Measurements from ENCODE around the gene GJA3. TPM values are rescaled to one million over a fixed set of nuclear protein-coding genes. Genes with fewer than 3 reads are reported as not detected.

Gene GJA3
- total RNA-seq, 2 donors from 2014 or later = 0.59 to 5.2 TPM

GRCh38 chr13:20101467-20102316, 59.2 kb downstream of the GJA3 start:
- no peaks in the 10 kb centered on the region for H3K27me3 ChIP-seq (replicated peaks; ENCODE audit: insufficient read depth)
- no peak for DNase-seq (ENCODE audit: low spot score)
- WGBS = 45% methylated on average over 8 of the region's 8 CpGs
- intact Hi-C loops (cut with DNase I) = no loop called here
- no peaks in the 10 kb centered on the region for H3K4me1 ChIP-seq (replicated peaks)
- TF ChIP-seq POLR2A (IDR thresholded peaks at IDR 0.05) = no peak
- no peak for TF ChIP-seq CTCF (IDR thresholded peaks at IDR 0.05)
- no peak for TF ChIP-seq POLR2AphosphoS5 (IDR thresholded peaks at IDR 0.05)
- H3K27ac ChIP-seq = no peak overlapping the region
- no peaks in the 10 kb centered on the region for H3K9me3 ChIP-seq
- H3K4me3 ChIP-seq = no peak overlapping the region
- no peaks in the 10 kb centered on the region for H3K36me3 ChIP-seq

DNA sequence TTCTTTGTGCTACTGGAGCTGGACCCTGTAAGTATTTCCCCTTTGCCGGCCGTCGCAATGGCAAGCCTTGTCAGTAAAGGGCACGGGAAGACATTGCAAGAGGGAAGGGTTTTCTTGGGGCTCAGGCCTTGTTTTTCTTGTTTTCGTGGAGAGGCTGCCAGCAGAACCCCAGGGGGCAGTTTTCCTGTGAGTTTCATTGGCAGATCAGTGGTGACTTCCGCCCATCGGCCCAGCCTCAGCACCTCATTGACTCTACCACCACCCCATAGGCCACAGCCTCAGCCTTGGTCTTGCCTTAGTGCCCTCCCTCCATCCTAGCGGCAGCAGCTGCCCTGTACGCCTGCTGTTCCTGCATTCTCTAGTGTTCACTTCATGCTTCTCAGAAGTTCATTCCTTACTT, 61.5 kb downstream of the GJA3 start:
- TF ChIP-seq POLR2AphosphoS5 (IDR thresholded peaks at IDR 0.05) (no peak), POLR2A (IDR thresholded peaks at IDR 0.05) (no peak), CTCF (IDR thresholded peaks at IDR 0.05) (no peak)
- Histone ChIP-seq H3K27me3 (replicated peaks; ENCODE audit: insufficient read depth) (no peaks in the 10 kb centered on the region), H3K9me3 (no peaks in the 10 kb centered on the region), H3K4me1 (replicated peaks) (no peaks in the 10 kb centered on the region), H3K4me3 (no peak overlapping the region), H3K27ac (no peak overlapping the region), H3K36me3 (no peaks in the 10 kb centered on the region)
- DNase-seq (ENCODE audit: low spot score) = no peak
- intact Hi-C loops (cut with DNase I) = no loop called here
- 70% methylated on average over 9 of the region's 9 CpGs for WGBS

DNA sequence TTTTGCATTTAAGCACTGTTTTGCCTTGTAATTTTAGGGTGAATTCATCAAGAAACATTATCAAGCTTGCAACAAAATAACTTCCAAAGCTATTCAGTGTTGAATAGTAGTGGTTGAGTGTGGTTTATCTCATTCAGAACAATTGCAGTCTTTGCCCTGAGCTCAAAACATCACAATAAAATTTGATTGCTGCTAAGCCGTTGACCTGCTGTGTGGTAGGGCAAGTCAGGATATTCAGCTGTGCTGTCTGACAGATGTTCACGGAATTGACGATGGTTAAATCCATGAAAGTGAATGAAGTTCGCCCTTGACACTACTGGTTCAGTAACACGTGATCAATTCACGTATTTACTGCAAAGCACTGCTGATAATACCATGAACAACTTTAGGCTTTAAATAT, 66.9 kb downstream of the GJA3 start:
- intact Hi-C loops (cut with DNase I) = no loop called here
- DNase-seq (ENCODE audit: low spot score) = no peak
- 54% methylated on average over 6 of the region's 6 CpGs for WGBS
- H3K27ac ChIP-seq = no peak overlapping the region
- H3K4me1 ChIP-seq (replicated peaks) = no peaks in the 10 kb centered on the region
- no peaks in the 10 kb centered on the region for H3K36me3 ChIP-seq
- no peaks in the 10 kb centered on the region for H3K27me3 ChIP-seq (replicated peaks; ENCODE audit: insufficient read depth)
- no peak overlapping the region for H3K4me3 ChIP-seq
- TF ChIP-seq POLR2A (IDR thresholded peaks at IDR 0.05) (no peak), CTCF (IDR thresholded peaks at IDR 0.05) (no peak)
- no peaks in the 10 kb centered on the region for H3K9me3 ChIP-seq

- 65% methylated on average over 1 of the region's 1 CpG for WGBS
- Histone ChIP-seq H3K4me1 (replicated peaks) (no peaks in the 10 kb centered on the region), H3K9me3 (no peaks in the 10 kb centered on the region), H3K4me3 (no peak overlapping the region), H3K27ac (no peak overlapping the region), H3K36me3 (no peaks in the 10 kb centered on the region), H3K27me3 (replicated peaks; ENCODE audit: insufficient read depth) (no peaks in the 10 kb centered on the region)
- intact Hi-C loops (cut with DNase I) = no loop called here
- DNase-seq (ENCODE audit: low spot score) = no peak
- TF ChIP-seq CTCF (IDR thresholded peaks at IDR 0.05) = peak in 1 of 4 experiments; percentile 7
- no peak for TF ChIP-seq POLR2AphosphoS5 (IDR thresholded peaks at IDR 0.05)
Measured at GRCh38 chr13:20090349-20090748, 70.5 kb downstream of the GJA3 start.

Other genes starting within 250 kb of the GJA3 start
- gene ZMYM2, start 202.3 kb downstream of the GJA3 start, total RNA-seq = 10 to 100 TPM; 70.7 to 95.6 TPM
- 1 to 10 TPM; 1.5 to 3.8 TPM for gene GJB2, start 31.9 kb upstream of the GJA3 start, total RNA-seq
- gene GJB6, start 71.3 kb upstream of the GJA3 start, total RNA-seq = under 1 TPM; 0.28 to 0.32 TPM